Measurements from ENCODE around the gene MECP2. TPM values are rescaled to one million over a fixed set of nuclear protein-coding genes. Genes with fewer than 3 reads are reported as not detected.

The MECP2 gene
- total and polyA plus RNA-seq, 10 of the 15 experiments (the other 5 are each of a cell fraction or from before 2014, with no cell fraction given): 1.3 to 32.7 (median 13.7) TPM

- no peaks in the 10 kb centered on the region for H3K4me1 ChIP-seq (ENCODE audit: control insufficient read depth, insufficient read depth, low read length)
- H3K9me3 ChIP-seq (replicated peaks; ENCODE audit: control insufficient read depth, insufficient read depth, low read length): no peaks in the 10 kb centered on the region
- H3K27me3 ChIP-seq (replicated peaks in 1 of 2; ENCODE audit: control insufficient read depth in 2 of 2, insufficient read depth in 2 of 2, low read length in 1 of 2): no peaks in the 10 kb centered on the region; a peak in 2 of 4 replicates
- no peak overlapping the region for H3K4me2 ChIP-seq (ENCODE audit: control insufficient read depth, insufficient read depth)
- CTCF ChIA-PET: no interaction called here
- H3K79me2 ChIP-seq (ENCODE audit: control insufficient read depth, insufficient read depth, low read length): no peaks in the 10 kb centered on the region
- H3K36me3 ChIP-seq (ENCODE audit: control insufficient read depth in 2 of 2, insufficient read depth in 2 of 2, low read length in 1 of 2): no peaks in the 10 kb centered on the region
- TF ChIP-seq HDAC6 (IDR thresholded peaks at IDR 0.05; ENCODE audit: unreplicated experiment) (no peak), YY1 (IDR thresholded peaks at IDR 0.05; ENCODE audit: low read depth, low read length) (no peak), NR2C2 (IDR thresholded peaks at IDR 0.05; ENCODE audit: borderline replicate concordance, control insufficient read depth, insufficient read length, low read depth) (no peak), IRF3 (IDR thresholded peaks at IDR 0.05) (no peak), POLR2A (IDR thresholded peaks at IDR 0.05; ENCODE audit: low read depth, low read length) (no peak), ZBED1 (IDR thresholded peaks at IDR 0.05; ENCODE audit: borderline replicate concordance) (no peak), BRCA1 (IDR thresholded peaks at IDR 0.05; ENCODE audit: low read depth, low read length) (no peak), BMI1 (IDR thresholded peaks at IDR 0.05; ENCODE audit: borderline replicate concordance) (no peak), NFXL1 (IDR thresholded peaks at IDR 0.05; ENCODE audit: borderline replicate concordance) (no peak), IRF5 (IDR thresholded peaks at IDR 0.05; ENCODE audit: borderline replicate concordance) (no peak), CREB1 (IDR thresholded peaks at IDR 0.05; ENCODE audit: low read depth) (no peak), RELB (IDR thresholded peaks at IDR 0.05; ENCODE audit: low read depth) (no peak), BCLAF1 (IDR thresholded peaks at IDR 0.05) (no peak), STAT1 (conservative IDR thresholded peaks at IDR 0.05) (no peak), SMAD1 (IDR thresholded peaks at IDR 0.05; ENCODE audit: low read depth, partially characterized antibody) (no peak), MTA3 (IDR thresholded peaks at IDR 0.05; ENCODE audit: borderline replicate concordance, low read length) (no peak)
- no peak overlapping the region for H3K4me3 ChIP-seq
- ATAC-seq (no peak), DNase-seq (ENCODE audit: low read depth, low spot score) (no peak), FAIRE-seq (no peak)
- intact Hi-C loops (cut with micrococcal nuclease; ENCODE audit: unreplicated experiment) (no loop called here), in situ Hi-C loops (cut with MboI) (no loop called here)
- no peak overlapping the region for H3K27ac ChIP-seq (ENCODE audit: control insufficient read depth, insufficient read depth)
- BruUV-seq (replicated peaks): no TSS peak
- SMC1A ChIA-PET (ENCODE audit: uncharacterized antibody, unreplicated experiment): interaction anchor here (0.7 kb wide), 1 partner anchor 13 kb away, joined by 4 read pairs; no protein-coding TSS in a partner anchor
- no peak overlapping the region for H3K9ac ChIP-seq (ENCODE audit: control insufficient read depth, insufficient read depth, low read length)
- RAD21 ChIA-PET (ENCODE audit: unreplicated experiment): no interaction called here
- H2AFZ ChIP-seq (ENCODE audit: control insufficient read depth, low read depth, low read length): no peak overlapping the region
- 44% methylated on average over 19 of the region's 19 CpGs for WGBS (ENCODE audit: insufficient coverage, insufficient replicate concordance, low lambda C conversion rate, missing lambda C conversion rate)
- no peaks in the 10 kb centered on the region for H4K20me1 ChIP-seq (ENCODE audit: control insufficient read depth, insufficient read depth)
- POLR2A ChIA-PET: no interaction called here
These were observed 19.1 kb upstream of the MECP2 start for GRCh38 chrX:154116426-154117211.

Measured in GM12878 (cell line).